IPS DF 6.9 (cell line): ENCODE results near the gene IDH2.
"Not testable (repeated sequence)": the region's sequence is repeated elsewhere in the genome, so short reads cannot be mapped to it uniquely, and the experiment has no call there.

ENCODE experiments used
- DNase-seq: peaks from one replicate; pipeline ENCODE4 v3.0.0-alpha.2; 2013; ENCODE audit warnings: low read depth, low spot score
- H3K27ac ChIP-seq: one replicate; pipeline ENCODE4 v1.5.1; 2013; ENCODE audit warnings: low read length, control low read depth
- H3K27me3 ChIP-seq: 2 replicates; pipeline ENCODE4 v1.6.1; 2013; ENCODE audit warnings: mild to moderate bottlenecking, low read length; ENCODE audit not compliant: control insufficient read depth, insufficient read depth
- H3K36me3 ChIP-seq: 2 replicates; pipeline ENCODE4 v1.6.1; 2013; ENCODE audit warnings: low read length; ENCODE audit not compliant: control insufficient read depth, insufficient read depth
- H3K4me1 ChIP-seq: 2 replicates; pipeline ENCODE4 v1.6.1; 2013; ENCODE audit warnings: low read length; ENCODE audit not compliant: control insufficient read depth, insufficient read depth
- H3K4me3 ChIP-seq: 2 replicates; pipeline ENCODE4 v1.5.1; 2013; ENCODE audit warnings: mild to moderate bottlenecking, low read length
- H3K9me3 ChIP-seq: 2 replicates; pipeline ENCODE4 v1.6.1; 2013; ENCODE audit warnings: low read length, inconsistent platforms; ENCODE audit not compliant: control insufficient read depth, insufficient read depth
- WGBS: extraction: QIAGEN DNeasy Blood & Tissue Kit; methylation state at CpG from one replicate; pipeline ENCODE4 v1.1.7; 2013; ENCODE audit warnings: mixed read lengths, missing lambda C conversion rate; ENCODE audit not compliant: insufficient read length, insufficient coverage; 5-methylcytosine and 5-hydroxymethylcytosine counted together

IDH2 gene

GRCh38 chr15:90075420-90076289 is 26.6 kb downstream of the IDH2 start:
- Histone ChIP-seq H3K36me3 (peaks cover 6% of the 10 kb centered on the region; the same call in 1 of the 2 replicates), H3K27ac (no peak overlapping the region)
- no peak for DNase-seq

DNA sequence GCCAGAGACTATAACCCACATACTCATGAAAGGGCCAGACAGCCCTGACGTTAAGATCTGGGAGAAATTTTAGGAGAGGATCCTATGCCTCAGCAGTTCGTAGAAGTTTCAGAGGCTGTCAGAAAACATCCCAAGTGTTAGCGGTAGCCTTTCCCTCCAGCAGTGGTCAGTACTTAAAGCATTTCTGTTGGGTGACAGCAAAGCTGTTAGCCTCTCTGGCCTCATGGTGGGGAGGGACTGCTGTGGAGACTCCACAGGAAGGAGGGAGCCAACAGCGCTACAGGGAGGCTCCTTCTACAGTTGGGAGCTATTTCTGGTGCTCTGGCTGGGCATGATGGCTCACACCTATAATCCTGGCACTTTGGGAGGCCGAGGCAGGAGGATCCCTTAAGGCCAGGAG is 27.4 kb downstream of the IDH2 start:
- no peaks in the 10 kb centered on the region for H3K9me3 ChIP-seq
- no CpG with 5 or more reads among the region's 5 CpGs for WGBS
- H3K4me1 ChIP-seq = 0 out of 2 replicates have a peak, but pooled peaks cover 3% of the 10 kb centered on the region
- H3K36me3 ChIP-seq = peaks cover 6% of the 10 kb centered on the region; the same call in 1 of the 2 replicates
- H3K27me3 ChIP-seq = no peaks in the 10 kb centered on the region
- no peak overlapping the region for H3K4me3 ChIP-seq
- DNase-seq = no peak
- no peak overlapping the region for H3K27ac ChIP-seq

More at GRCh38 chr15:90075420-90076289, 26.6 kb downstream of the IDH2 start:
- WGBS = no CpG with 5 or more reads among the region's 13 CpGs
- Histone ChIP-seq H3K4me3 (no peak overlapping the region), H3K27me3 (no peaks in the 10 kb centered on the region), H3K4me1 (0 out of 2 replicates have a peak, but pooled peaks cover 3% of the 10 kb centered on the region), H3K9me3 (no peaks in the 10 kb centered on the region)

GRCh38 chr15:90074023-90074422 is 28.2 kb downstream of the IDH2 start:
- Histone ChIP-seq H3K4me1 (0 out of 2 replicates have a peak, but pooled peaks cover 3% of the 10 kb centered on the region), H3K36me3 (peaks cover 3% of the 10 kb centered on the region; the same call in 1 of the 2 replicates), H3K9me3 (no peaks in the 10 kb centered on the region), H3K27ac (no peak overlapping the region), H3K4me3 (no peak overlapping the region), H3K27me3 (no peaks in the 10 kb centered on the region)
- no peak for DNase-seq
- no CpG with 5 or more reads among the region's 12 CpGs for WGBS

- DNase-seq = no peak
- Histone ChIP-seq H3K27ac (no peak overlapping the region), H3K9me3 (no peaks in the 10 kb centered on the region), H3K27me3 (no peaks in the 10 kb centered on the region), H3K4me1 (0 out of 2 replicates have a peak, but pooled peaks cover 3% of the 10 kb centered on the region), H3K4me3 (no peak overlapping the region), H3K36me3 (peaks cover 6% of the 10 kb centered on the region)
- no CpG with 5 or more reads among the region's 17 CpGs for WGBS
Observed at GRCh38 chr15:90072978-90073640, 29.2 kb downstream of the IDH2 start.

DNA sequence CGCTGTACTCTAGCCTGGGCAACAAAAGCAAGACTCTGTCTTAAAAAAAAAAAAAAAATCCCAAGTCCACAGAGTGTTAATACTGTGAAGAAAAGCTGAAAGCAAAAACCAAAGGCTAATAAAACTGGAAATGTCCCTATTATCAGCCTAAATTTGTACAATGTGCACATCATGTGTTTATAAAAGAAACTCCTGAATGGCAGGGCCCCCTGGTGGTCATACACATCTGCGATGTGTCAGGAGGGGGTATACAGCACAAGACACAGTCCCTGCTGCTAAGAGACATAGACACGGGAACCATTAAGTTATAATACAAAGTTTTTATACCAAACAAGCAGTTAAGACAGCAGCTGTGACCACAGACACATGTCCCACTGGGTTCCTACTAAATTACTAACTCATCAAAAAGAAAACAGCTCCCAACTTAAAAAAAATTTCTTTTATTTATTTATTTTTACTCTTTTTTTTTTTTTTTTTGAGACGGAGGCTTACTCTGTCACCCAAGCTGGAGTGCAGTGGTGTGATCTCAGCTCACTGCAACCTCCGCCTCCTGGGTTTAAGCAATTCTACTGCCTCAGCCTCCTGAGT is 31.0 kb downstream of the IDH2 start:
- Histone ChIP-seq H3K27me3 (no peaks in the 10 kb centered on the region), H3K4me3 (no peak overlapping the region), H3K36me3 (peaks cover 11% of the 10 kb centered on the region), H3K27ac (no peak overlapping the region), H3K4me1 (0 out of 2 replicates have a peak, but pooled peaks cover 3% of the 10 kb centered on the region), H3K9me3 (no peaks in the 10 kb centered on the region)
- no peak for DNase-seq
- WGBS = no CpG with 5 or more reads among the region's 5 CpGs

DNA sequence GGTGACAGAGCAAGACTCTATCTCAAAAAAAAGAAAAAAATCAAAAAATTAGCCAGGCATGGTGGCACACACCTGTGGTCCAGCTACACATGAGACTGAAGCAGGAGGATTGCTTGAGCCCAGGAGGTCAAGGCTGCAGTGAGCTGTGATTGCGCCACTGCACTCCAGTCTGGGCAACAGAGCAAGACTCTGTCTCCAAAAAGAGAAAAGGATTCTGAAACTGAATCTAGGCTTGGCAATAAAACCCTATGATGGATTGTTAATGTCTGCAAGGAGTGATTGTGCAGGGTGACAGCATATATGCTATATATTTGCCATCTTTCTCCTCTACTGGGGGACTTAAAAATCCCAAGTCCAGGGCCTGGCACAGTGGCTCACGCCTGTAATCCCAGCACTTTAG is 31.6 kb downstream of the IDH2 start:
- WGBS = no CpG with 5 or more reads among the region's 2 CpGs
- H3K27ac ChIP-seq, H3K4me3 ChIP-seq, H3K9me3 ChIP-seq, DNase-seq, H3K4me1 ChIP-seq, H3K27me3 ChIP-seq: not testable (repeated sequence)
- H3K36me3 ChIP-seq = peaks cover 11% of the 10 kb centered on the region

DNA sequence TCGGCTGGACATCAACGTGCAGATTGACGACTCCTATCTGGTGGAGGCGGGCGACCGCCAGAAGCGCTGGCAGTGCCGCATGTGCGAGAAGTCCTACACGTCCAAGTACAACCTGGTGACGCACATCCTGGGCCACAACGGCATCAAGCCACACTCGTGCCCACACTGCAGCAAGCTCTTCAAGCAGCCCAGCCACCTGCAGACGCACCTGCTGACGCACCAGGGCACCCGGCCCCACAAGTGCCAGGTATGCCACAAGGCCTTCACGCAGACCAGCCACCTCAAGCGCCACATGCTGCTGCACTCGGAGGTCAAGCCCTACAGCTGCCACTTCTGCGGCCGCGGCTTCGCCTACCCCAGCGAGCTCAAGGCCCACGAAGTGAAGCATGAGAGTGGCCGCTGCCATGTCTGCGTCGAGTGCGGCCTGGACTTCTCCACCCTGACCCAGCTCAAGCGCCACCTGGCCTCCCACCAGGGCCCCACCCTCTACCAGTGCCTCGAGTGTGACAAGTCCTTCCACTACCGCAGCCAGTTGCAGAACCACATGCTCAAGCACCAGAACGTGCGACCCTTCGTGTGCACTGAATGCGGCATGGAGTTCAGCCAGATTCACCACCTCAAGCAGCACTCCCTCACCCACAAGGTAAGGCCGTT is 34.2 kb downstream of the IDH2 start:
- Histone ChIP-seq H3K9me3 (no peaks in the 10 kb centered on the region), H3K4me1 (peaks cover 14% of the 10 kb centered on the region), H3K36me3 (peaks cover 8% of the 10 kb centered on the region), H3K4me3 (no peak overlapping the region), H3K27ac (no peak overlapping the region), H3K27me3 (no peaks in the 10 kb centered on the region)
- DNase-seq = no peak
- WGBS = no CpG with 5 or more reads among the region's 37 CpGs

GRCh38 chr15:90067181-90067952 is 34.9 kb downstream of the IDH2 start:
- peaks cover 8% of the 10 kb centered on the region for H3K36me3 ChIP-seq
- no peak overlapping the region for H3K27ac ChIP-seq

GRCh38 chr15:90065682-90066049 is 36.6 kb downstream of the IDH2 start:
- no peak overlapping the region for H3K4me3 ChIP-seq
- DNase-seq = no peak
- no peak overlapping the region for H3K27ac ChIP-seq
- H3K36me3 ChIP-seq = peaks cover 8% of the 10 kb centered on the region
- no peaks in the 10 kb centered on the region for H3K27me3 ChIP-seq
- no peaks in the 10 kb centered on the region for H3K9me3 ChIP-seq
- peaks cover 24% of the 10 kb centered on the region for H3K4me1 ChIP-seq
- no CpG with 5 or more reads among the region's 7 CpGs for WGBS

More at GRCh38 chr15:90067181-90067952, 34.9 kb downstream of the IDH2 start:
- no peaks in the 10 kb centered on the region for H3K9me3 ChIP-seq
- H3K4me1 ChIP-seq = peaks cover 18% of the 10 kb centered on the region
- no peak overlapping the region for H3K4me3 ChIP-seq
- WGBS = no CpG with 5 or more reads among the region's 55 CpGs
- DNase-seq = no peak
- H3K27me3 ChIP-seq = no peaks in the 10 kb centered on the region
